ENCODE measurements around the gene INO80C.

INO80C gene

DNA sequence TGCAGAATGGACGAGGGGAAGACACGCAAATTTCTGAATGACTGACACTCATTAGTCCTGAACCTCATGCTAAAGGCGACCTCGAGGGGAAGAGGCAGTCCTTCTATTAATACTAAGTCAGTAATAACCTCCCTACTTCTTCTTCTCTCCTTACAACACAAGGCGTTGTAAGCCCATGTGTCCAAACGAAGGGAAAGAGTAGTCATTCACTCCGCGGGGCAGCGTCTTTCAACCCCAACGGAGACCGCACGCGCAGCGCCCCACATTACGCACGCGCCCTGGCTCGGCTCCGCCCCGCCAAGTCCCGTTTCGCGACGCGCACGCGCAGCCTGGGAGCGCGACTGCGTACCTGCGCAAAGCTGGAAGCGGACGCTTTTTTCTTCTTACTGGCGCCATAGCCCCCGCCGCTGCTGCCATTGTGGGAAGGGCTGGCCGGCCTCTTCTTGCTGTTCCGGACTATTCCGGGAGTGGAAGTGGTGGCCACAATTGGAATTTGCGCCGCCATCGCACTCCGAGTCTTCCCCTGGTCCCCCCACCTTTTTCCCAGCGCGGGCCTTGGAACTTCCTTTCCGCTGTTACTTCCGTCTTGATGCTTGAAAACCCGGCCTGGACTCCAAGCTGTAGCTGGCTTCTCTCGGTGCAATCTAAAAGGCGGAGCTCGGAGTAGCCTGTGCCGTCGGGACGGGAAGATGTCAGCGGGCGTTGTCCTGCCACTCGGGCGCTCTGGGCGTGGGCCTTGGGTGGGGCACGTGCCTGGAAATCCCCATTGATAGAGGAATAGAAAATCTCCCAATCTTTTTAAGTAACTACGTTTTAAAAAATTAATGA is at the start of gene INO80C:
INO80C (minus strand) TSS at position 591 of the 828 bp plus-strand sequence; CDS start at position 505, 86 bp downstream.
- peak; percentile 90 for DNase-seq (ENCODE audit: low read depth)

DNA sequence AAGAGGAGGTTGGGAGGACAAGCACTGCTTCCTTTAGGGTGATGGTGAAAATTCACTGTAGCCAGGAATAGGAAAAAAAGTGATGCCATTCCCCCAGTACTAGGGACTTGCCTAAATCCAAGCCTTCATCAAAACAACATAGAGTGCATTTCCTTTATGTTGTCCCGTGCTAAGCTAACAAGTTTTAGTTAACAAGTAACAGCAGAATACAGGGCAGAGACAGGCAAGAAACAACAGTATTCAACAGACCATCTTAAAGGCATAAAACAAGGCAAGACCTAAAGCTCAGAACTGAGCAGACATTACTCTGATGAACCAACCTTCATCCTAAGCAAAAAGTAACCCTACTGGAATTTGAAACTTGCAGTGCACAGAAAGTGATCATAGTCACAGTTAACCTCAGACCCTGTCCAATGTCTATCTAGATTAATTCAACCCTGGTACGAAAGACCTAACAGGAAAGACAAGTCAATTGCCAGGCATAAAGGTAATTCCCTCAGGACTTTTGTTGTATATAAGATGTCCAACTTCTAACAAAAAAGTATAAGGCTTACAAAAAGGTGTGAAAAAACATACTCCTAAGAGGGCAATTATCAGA is 49.3 kb upstream of the INO80C start:
- no peak for DNase-seq (ENCODE audit: low read depth)

GRCh38 chr18:35542356-35542755 is 44.6 kb upstream of the INO80C start:
- no peak for DNase-seq (ENCODE audit: low read depth)

DNA sequence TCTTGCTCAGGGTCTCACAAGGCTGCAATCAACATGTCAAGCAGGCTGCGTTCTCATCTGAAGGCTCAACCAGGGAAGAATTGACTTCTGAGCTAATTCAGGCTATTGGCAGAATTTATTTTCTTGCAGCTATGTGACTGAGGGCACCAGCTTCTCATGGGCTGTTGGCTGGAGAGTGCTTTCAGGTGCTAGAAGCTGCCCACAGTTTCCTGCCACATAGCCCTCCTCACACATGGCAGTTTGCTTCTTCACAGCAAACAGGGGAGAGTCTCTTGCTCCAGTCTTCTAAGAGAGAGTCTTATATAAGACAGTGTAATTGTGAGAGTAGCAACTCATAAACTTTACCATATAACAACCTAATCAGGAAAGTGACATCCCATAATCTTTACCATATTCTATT is 37.5 kb upstream of the INO80C start:
- no peak for DNase-seq (ENCODE audit: low read depth)

- no peak for DNase-seq (ENCODE audit: low read depth)
Measured at GRCh38 chr18:35533916-35534405, 36.2 kb upstream of the INO80C start.

- DNase-seq (ENCODE audit: low read depth) = no peak
Measured at GRCh38 chr18:35528749-35529274, 31.1 kb upstream of the INO80C start.

DNA sequence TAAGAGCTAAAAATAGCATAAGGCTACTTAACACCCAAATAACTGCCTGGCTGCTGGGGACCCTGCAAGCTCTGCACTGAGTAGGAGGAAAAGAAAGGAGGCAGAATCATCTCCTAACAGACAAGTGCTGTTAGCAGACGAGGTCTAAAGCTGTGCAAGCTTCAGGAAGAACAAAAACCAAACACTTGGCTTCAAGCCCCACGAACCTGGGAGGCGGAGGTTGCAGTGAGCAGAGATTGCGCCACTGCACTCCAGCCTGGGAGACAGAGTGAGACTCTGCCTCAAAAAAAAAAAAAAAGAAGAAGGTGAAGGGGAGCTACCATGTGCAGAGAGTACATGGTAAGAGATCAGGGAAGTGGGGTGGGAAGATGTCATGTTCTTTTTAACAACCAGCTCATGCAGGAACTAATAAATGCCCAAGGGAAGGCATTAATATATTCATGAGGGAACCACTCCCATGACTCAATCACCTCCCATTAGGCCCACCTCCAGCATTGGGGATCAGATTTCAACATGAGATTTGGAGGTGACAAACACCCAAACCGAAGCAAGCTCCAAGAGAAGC is 28.8 kb upstream of the INO80C start:
- DNase-seq (ENCODE audit: low read depth) = no peak

DNA sequence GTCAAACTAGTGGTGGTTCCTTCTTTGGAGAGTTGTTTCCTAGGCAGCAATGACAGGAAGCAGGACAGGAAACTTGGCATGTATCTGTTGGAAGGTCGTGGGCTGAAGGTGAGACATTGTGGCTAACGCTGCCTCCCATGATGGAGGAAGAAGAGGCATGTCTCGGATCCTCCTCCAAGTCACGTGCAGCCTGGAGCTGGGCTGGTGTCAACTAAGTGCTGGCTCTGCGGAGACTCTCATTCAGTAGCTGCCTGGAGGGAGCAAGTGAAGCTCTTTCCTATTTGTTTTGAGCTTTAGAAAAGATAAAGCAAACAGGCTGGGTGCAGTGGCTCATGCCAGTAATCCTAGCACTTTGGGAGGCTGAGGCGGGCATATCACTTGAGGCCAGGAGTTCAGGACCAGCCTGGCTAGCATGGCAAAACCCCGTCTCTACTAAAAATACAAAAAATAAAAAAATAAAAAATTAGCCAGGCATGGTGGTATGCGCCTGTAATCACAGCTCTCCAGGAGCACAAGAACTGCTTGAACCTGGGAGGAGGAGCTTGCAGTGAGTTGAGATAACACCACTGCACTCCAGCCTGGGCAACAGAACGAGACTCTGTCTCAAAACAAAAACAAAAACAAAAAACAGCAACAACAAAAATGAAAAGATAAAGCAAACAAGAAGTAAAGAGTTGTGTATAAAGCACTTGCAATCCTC is 28.2 kb upstream of the INO80C start:
- DNase-seq (ENCODE audit: low read depth) = no peak

GRCh38 chr18:35524226-35524625 is 26.5 kb upstream of the INO80C start:
- no peak for DNase-seq (ENCODE audit: low read depth)

DNA sequence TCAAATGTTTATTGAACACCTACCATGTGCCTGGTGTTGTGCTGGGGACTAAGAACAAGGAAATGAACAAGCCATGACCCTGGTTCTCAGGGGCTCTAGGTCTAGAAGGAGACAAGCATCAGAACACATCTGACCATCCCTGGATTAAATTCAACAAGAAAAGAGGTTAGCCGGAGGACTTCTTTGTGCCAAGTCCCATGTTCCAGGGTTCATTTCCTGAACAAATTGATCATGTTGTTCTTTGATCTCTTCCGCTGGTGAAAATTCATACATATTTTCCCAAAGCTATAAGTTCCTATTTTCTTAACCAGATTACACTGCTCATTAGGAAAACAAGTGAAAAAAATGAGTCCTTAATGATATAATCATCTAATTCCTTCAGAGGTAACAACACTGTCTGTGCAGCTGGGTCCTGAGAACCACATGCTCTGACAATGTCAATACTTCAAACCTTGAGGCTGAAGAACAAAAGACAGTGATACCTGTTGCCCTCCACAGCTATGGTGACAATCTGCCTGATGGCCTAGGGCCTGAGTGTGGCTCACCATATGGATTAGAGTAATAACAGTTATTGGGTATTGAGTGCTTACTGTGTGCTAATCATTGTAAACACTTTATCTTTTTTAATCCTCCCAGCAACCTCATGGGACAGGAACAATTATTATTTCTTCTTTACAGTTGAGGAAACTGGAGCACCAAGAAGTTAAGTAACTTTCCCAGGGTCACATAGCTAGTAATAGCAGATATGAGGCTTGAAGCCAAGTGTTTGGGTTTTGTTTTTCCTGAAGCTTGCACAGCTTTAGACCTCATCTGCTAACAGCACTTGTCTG is 24.6 kb upstream of the INO80C start:
- no peak for DNase-seq (ENCODE audit: low read depth)

DNA sequence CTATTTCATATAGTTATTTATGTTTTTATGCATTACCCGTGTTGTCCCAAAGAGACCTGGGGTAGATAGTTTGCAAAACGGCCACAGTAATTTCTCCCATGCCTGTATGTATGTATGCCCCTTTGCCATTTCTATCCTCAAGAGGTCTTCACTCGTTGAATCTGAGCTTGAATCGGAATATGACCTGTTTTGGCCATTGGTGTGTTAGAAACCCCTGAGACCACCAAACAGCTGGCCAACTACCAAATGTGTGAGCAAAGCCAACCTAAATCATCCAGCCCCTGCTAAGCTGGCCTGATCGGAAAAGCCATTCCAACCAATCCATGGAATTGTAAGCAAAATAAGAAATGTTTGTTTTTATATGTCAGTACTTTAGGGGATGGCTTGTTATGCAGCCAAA is 23.4 kb upstream of the INO80C start:
- DNase-seq (ENCODE audit: low read depth) = no peak

GRCh38 chr18:35519148-35519899 is 21.6 kb upstream of the INO80C start:
- no peak for DNase-seq (ENCODE audit: low read depth)

DNA sequence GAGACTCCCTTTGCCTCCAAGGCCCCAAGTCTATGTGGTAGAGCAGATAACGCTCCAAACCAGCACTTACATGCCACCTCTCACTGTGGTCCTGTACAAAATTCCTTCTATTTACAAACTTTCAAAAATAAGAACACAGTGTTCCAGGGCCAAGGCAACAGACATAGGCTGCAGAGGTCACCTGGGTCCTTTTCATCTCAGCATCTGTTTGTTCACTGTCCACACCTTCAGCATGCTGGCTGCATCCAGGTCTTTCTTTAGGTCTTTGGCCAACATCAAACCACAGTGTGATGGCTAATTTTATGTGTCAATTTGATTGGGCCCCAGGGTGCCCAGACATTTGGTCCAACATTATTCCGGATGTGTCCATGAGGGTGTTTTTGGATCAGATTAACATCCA is 20.0 kb upstream of the INO80C start:
- DNase-seq (ENCODE audit: low read depth) = no peak

GRCh38 chr18:35516789-35517188 is 19.0 kb upstream of the INO80C start:
- no peak for DNase-seq (ENCODE audit: low read depth)

- no peak for DNase-seq (ENCODE audit: low read depth)
Measured at GRCh38 chr18:35516351-35516750, 18.6 kb upstream of the INO80C start.

- DNase-seq (ENCODE audit: low read depth) = no peak
Measured at GRCh38 chr18:35515460-35516130, 17.8 kb upstream of the INO80C start.

DNA sequence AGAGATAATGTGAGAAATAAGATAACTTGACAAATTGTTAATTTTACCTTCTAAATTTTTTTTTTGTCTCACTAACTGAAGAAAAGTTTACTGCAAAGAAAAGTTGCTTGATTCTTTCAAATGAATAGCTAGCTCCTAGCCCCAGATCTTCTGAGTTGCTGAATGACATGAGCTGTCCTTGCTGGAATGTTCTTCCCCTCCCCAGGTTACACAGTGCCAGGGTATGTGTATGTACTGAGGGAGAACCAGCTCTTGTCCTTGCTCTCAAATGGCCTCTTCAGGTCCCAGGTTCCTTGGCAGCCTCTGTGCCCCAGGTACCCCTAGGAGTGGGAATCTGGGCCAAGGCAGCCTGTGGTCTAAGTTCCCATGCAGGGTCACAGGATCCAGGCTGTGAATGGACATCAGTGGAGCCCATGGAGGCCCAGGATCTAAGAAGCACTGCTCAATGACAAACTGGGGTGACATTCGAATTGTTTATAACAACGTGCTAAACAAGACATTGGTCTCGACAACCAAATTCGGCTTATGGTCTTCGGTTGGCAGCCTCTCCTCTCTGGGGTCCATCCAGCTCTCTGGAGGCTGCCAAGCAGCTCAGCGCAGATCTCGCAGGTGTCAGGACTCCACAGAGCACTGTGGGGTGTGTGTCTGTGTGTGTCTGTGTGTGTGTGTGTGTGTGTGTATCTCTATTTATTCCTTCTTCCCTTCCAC is 17.1 kb upstream of the INO80C start:
- DNase-seq (ENCODE audit: low read depth) = no peak

- no peak for DNase-seq (ENCODE audit: low read depth)
Measured at GRCh38 chr18:35514283-35514682, 16.5 kb upstream of the INO80C start.

GRCh38 chr18:35513181-35513936 is 15.6 kb upstream of the INO80C start:
- no peak for DNase-seq (ENCODE audit: low read depth)

All from activated T-cell treated with anti-CD3 and anti-CD28 coated beads for 24 hours (primary cell).